8988T (cell line): ENCODE data around the gene PPP3CA.

ENCODE experiments used
- DNase-seq: peaks from one replicate; pipeline ENCODE4 v3.0.0; 2011

PPP3CA gene

DNA sequence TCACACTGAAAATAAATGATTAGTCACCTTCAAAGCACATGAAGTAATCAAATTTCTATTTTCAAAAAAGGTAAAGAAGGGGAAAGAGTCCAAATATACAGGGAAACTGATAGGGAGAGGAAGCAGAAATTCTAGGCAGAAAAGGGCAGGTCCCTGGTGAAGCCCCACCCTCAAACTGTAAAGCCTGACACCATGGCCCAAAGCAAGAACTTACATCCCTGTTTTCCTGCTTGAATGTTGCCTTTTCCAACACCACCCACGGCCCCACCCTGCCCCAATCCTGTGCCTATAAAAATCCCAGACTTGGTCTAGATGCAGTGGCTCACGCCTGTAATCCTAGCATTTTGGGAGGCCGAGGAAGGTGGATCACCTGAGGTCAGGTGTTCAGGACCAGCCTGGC is 361.8 kb downstream of the PPP3CA start:
- no peak for DNase-seq

DNA sequence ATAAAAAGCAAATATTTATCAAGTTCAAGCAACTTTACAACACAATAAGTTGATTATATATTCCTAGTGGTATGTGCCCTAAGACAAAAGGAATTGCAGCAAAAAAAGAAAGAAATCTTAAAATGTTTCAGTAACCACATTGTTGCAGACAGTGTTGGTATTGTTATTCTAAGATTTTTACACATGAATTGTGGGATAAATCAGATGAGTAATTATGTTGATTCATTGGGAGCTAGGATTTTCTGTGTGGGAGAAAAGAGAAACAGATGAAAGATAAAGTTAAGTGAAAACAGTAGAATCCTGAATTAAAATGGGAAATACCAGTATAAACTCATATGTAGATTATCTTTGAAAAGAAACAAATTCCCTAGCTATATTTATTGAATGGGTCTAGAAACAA is 362.4 kb downstream of the PPP3CA start:
- no peak for DNase-seq

DNA sequence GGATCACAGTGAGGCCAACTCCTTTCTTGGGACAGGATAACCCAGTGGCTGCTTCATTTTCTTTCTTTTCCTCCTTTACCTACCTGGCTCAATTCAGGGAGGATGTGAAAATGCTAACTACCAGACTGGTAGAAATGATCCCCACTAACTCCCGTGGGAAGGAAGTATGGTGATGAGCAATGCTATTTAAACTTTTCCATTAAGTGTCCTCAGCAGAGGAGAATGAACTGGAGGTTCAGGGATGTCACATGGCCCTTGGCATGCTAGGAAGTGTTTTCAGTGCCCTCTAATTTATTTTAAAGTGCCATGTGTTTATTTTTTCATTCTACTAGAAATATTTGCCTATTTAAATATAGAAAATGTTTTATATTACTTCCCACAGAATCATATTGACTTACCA is 363.9 kb downstream of the PPP3CA start:
- DNase-seq, result no peak

DNA sequence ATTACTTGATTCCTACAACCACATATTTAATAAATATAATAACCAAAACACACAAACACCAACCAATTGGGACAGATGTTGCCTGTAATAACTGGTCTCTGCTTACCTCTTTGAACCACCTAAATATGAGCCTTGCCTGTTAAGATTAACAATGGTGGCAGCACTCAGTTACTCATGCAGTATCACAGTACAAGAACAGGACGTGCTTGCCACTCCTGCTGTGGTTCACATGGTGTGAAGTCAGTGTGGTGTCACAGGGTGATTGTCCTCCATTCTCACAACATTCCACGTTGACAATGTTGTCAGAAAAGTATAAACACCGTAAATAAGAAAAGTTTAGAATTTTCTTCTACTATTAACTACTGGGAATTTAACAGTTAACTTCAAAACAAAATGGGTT is 365.0 kb downstream of the PPP3CA start:
- no peak for DNase-seq

DNA sequence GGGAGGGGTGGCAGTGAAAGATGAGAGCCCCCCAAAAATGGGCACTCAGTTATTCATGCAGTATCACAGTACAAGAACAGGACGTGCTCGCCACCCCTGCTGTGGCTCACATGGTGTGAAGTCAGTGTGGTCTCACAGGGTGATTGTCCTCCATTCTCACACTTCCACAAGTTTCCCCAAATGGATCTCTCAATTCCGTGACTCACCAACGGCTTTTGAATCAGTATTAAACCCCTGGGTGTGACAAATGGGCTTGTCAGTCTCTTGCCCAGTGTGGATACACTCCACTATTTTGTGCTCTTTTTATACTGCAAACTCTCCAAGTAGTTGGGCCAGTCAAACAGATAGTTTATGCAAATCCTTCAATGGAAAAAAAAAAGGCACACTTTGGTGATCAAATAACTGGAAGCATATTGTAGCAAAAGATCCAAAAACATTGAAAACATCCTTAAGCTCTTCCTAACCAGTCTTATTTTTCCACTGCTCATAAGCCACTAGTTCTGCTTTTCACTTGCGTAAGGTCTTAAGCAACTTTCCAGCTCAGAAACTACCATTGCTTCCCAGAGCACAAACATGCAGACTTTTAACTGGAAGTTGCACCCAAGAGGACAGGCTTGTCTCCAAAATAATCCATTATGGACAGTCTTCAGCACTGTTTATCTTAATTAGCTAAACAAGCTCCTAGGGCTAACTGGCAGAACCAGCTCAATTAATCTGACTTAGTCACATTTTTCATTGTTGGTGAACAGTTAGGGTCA is 365.7 kb downstream of the PPP3CA start:
- no peak for DNase-seq

DNA sequence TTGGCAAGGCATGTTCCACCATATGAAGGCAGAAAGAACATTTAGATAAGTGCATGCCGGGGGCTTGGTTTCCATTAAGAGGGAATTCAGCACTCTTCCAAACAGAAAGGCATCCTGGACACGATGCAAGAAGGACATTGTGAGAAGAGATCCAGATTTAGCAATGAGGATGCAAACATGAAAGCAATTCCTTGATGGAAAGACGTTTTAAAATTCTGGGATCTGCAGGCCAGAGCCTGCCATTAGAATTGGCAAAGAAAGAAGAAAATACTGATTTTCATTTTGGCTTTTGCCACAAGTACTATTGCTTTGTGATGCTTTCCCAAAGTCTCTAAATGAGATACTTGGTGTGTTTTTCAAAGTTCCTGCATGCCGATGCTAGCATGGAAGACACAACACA is 367.6 kb downstream of the PPP3CA start:
- DNase-seq, result no peak

DNA sequence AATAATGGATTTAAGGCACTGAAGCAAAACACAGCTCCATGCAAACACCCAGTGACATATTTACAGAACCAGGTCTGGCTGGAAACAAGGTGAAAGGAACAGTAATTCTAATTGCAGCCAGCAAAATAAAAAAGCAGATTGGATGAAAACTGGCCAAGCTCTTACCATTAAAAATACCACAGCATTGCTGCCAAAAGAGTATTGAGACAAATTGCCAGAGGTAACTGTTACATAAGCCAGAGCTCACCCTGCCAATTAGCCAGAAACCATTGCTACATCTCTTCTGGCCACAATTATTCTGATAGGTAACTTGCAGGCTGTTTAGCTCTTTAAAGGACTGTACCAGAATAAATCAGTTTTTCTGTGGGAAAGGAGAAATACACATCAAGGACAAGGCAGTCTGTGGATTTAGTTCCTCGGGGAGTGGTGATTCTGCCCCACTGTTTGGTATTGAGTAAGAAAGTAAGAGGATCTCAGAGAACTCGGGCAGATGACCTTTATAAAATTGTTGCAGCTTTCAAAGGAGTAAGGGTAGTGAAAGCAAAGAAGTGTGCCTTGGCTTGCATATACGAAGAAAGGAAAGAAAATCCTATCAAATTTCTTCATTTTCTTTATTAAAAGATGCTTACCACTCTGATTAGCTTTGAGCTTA is 369.5 kb downstream of the PPP3CA start:
- DNase-seq, result no peak

DNA sequence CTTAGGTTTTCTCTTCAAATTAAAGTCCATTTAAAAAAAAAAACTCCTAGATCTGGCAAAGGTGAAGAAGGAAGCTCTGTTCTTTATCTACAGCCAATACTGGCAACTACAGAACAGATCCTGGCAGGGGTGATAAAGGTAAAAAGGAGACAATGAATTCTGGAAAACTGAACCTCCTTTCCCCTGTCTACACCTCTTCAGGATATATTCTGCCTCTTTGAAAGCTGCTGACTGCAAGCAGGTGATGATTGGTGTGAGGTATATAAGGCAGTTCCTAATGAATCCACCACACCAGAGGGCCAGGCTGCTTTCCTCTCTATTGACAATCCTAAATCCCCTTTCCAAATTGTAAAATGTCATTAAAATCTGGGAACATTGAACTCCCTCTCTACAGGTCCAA is 370.1 kb downstream of the PPP3CA start:
- no peak for DNase-seq
